ENCODE measurements around the gene MTHFD1L.
"Not testable (repeated sequence)": the region's sequence is repeated elsewhere in the genome, so short reads cannot be mapped to it uniquely, and the experiment has no call there.

Gene MTHFD1L

DNA sequence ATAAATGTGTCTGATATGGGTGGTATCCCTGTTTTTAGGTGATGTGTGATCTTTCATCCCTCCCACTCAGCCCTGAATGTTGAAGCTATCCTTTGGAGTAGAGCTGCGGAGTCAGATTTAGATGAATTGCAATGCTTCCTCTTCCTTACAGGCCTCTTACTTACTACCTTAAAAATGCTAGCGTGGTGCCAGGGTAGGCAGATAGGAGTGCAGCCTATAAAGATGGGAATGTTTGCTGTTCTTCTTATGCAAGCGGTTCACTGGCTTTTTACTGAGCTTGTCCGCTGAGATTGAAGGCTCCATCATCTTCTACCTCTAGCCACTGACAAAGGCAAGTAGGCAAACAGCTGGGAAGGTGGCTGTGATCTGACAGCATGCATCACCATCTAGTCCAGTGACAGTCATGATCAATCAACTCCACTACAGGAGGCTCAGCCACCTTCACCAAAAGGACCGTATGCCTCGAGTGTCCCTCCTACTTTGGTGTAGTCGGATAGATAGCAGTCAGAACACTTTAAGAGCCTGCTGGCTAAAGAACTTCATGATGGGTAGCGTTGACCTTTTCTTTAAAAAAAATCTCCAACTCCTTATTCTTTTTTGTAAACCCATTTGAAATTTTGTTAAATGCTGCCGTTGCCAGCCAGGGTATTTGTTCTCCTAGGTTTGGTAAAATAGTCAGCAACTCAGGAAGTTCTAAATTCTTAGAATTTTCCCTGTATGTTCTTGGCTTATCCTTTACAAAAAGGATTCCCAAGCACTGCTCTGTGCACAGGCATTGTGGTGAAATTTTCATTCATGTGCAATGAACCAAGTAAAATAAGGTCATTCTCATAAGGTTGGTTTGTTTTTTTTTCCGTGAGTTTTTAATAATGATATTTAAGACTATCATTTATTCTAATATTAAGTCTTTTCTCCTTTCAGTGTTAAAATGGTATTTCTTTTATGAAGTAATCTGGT, 169.6 kb downstream of the MTHFD1L start:
- Histone ChIP-seq H3K27me3 (ENCODE audit: control insufficient read depth, insufficient read depth, low read length) (no peaks in the 10 kb centered on the region), H3K9me3 (ENCODE audit: control insufficient read depth, insufficient read depth, low read length) (no peaks in the 10 kb centered on the region), H3K4me1 (ENCODE audit: control insufficient read depth, insufficient read depth, low read length) (0 out of 2 replicates have a peak, but pooled peaks cover 1% of the 10 kb centered on the region), H3K4me3 (ENCODE audit: low read length) (no peak overlapping the region), H3K36me3 (ENCODE audit: control insufficient read depth, insufficient read depth, low read length) (no peaks in the 10 kb centered on the region; the same call in 1 of the 2 replicates), H3K27ac (ENCODE audit: low read length) (no peak overlapping the region)
- no peak for DNase-seq (ENCODE audit: low read depth, low spot score)
- WGBS (ENCODE audit: insufficient coverage, insufficient read length), result no CpG with 5 or more reads among the region's 10 CpGs

DNA sequence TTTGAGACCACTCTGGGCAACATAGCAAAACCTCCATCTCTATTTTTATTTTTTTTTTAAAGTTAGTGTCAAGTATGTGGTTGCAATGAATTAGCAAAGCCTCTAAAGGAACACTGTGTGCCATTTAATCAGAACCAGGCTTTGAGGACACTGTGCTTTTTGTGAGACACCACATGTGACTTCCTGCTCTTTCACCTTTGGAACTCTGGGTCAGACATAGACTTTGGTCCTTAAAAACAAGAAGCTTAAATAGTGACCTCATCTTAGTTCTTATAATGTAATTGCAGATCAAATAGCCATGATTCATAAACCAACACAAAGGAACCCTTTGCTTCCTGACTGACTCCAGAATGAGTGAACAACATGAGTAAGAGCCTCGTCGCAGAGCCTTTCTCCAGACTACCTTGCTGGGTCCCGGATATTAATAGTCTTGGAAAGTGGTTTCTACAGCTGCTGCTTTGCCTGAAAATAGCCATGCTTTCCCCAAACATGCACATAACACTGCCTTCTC, 170.8 kb downstream of the MTHFD1L start:
- not testable (repeated sequence) for H3K9me3 ChIP-seq (ENCODE audit: control insufficient read depth, insufficient read depth, low read length); H3K27me3 ChIP-seq (ENCODE audit: control insufficient read depth, insufficient read depth, low read length); H3K27ac ChIP-seq (ENCODE audit: low read length); H3K36me3 ChIP-seq (ENCODE audit: control insufficient read depth, insufficient read depth, low read length); H3K4me3 ChIP-seq (ENCODE audit: low read length); DNase-seq (ENCODE audit: low read depth, low spot score); H3K4me1 ChIP-seq (ENCODE audit: control insufficient read depth, insufficient read depth, low read length)
- no CpG with 5 or more reads among the region's 3 CpGs for WGBS (ENCODE audit: insufficient coverage, insufficient read length)

DNA sequence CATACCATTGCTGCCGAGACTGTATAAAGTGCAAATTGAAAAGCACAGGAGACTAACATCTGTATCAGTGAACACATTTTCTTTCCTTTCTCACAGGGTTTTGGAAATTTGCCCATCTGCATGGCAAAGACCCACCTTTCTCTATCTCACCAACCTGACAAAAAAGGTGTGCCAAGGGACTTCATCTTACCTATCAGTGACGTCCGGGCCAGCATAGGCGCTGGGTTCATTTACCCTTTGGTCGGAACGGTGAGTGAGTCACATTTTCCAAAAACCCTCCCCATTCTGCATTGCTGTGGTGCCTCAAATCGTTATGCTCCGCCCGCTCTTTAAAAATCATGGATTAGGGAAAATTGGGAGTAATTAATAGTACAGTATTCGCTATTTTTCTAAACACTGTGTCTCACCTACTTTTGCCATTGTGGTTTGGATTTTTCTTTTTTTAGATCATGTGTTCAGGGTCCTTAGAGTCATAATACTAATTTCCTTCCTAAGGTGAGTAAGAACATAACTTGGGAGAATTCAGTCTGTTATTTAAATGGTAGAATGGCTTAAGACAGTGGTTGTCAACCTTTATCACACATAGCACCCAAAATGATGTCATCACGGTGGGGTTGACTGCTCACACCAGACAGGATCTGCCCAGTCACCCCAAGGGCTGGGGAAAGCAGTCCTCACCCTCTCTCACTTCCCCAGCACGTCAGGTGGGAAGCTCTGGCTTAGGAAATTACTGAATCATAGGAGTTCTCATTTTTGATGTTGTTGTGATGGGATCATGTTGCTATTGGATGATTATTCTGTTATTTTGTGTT, 171.6 kb downstream of the MTHFD1L start:
- WGBS (ENCODE audit: insufficient coverage, insufficient read length), result no CpG with 5 or more reads among the region's 12 CpGs
- H3K9me3 ChIP-seq (ENCODE audit: control insufficient read depth, insufficient read depth, low read length), result no peaks in the 10 kb centered on the region
- no peak overlapping the region for H3K4me3 ChIP-seq (ENCODE audit: low read length)
- no peak overlapping the region for H3K27ac ChIP-seq (ENCODE audit: low read length)
- DNase-seq (ENCODE audit: low read depth, low spot score), result no peak
- 0 out of 2 replicates have a peak, but pooled peaks cover 1% of the 10 kb centered on the region for H3K4me1 ChIP-seq (ENCODE audit: control insufficient read depth, insufficient read depth, low read length)
- H3K27me3 ChIP-seq (ENCODE audit: control insufficient read depth, insufficient read depth, low read length), result no peaks in the 10 kb centered on the region
- H3K36me3 ChIP-seq (ENCODE audit: control insufficient read depth, insufficient read depth, low read length), result no peaks in the 10 kb centered on the region; the same call in 1 of the 2 replicates

DNA sequence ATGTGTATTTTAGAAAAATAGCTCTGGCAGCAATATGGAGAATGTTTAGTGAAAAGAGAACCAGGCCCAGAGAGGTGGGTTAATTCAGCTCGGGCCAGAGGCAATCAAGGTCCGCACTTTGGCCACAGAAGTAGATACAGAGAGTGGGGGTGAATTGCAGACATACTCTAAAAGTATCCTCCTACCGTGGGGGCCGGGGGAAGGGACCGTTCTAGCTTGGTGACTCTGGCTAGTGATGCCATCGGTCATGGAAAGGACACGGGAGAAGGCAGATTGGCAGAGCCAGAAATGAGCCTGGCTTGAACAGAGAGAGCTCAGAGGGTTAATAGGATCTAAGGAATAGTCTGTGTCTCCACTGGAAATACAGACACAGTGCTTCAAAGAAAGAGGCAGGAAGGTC, 173.1 kb downstream of the MTHFD1L start:
- H3K9me3 ChIP-seq (ENCODE audit: control insufficient read depth, insufficient read depth, low read length), result no peaks in the 10 kb centered on the region
- H3K27ac ChIP-seq (ENCODE audit: low read length), result no peak overlapping the region
- 0 out of 2 replicates have a peak, but pooled peaks cover 1% of the 10 kb centered on the region for H3K4me1 ChIP-seq (ENCODE audit: control insufficient read depth, insufficient read depth, low read length)
- no peaks in the 10 kb centered on the region; the same call in 1 of the 2 replicates for H3K36me3 ChIP-seq (ENCODE audit: control insufficient read depth, insufficient read depth, low read length)
- H3K4me3 ChIP-seq (ENCODE audit: low read length), result no peak overlapping the region
- no CpG with 5 or more reads among the region's 7 CpGs for WGBS (ENCODE audit: insufficient coverage, insufficient read length)
- H3K27me3 ChIP-seq (ENCODE audit: control insufficient read depth, insufficient read depth, low read length), result no peaks in the 10 kb centered on the region
- no peak for DNase-seq (ENCODE audit: low read depth, low spot score)

DNA sequence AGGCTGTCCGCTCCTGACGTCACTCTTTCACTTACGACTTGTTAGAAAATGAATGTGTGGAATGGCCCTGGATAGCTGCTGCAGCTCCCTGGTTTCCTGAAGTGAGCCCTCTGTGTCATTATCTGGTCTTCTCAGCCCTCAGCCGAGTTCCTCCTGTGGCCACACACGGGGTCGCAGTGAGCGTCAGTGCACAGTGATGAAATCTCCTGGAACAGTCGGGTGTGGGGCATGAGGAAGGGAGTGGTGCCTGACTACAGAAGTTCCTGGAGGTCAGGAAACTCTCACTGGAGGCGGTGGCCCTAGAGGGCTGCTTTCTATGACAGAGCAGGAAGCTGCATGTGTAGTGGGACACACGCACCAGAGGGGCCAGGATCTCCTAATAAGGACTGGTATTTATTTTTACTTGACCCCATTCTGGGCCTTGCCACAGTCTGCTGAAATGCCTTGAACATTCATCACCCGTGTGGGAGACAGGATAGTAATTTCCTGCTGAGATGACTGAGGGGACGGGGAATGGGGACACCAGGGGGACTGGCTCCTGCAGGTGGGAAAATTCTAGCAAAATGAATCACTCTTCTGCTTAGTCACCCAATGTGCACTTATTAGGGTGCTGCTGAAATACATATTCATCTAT, 175.5 kb downstream of the MTHFD1L start:
- WGBS (ENCODE audit: insufficient coverage, insufficient read length), result no CpG with 5 or more reads among the region's 12 CpGs
- not testable (repeated sequence) for H3K4me1 ChIP-seq (ENCODE audit: control insufficient read depth, insufficient read depth, low read length); DNase-seq (ENCODE audit: low read depth, low spot score); H3K9me3 ChIP-seq (ENCODE audit: control insufficient read depth, insufficient read depth, low read length); H3K27me3 ChIP-seq (ENCODE audit: control insufficient read depth, insufficient read depth, low read length); H3K27ac ChIP-seq (ENCODE audit: low read length); H3K36me3 ChIP-seq (ENCODE audit: control insufficient read depth, insufficient read depth, low read length); H3K4me3 ChIP-seq (ENCODE audit: low read length)

DNA sequence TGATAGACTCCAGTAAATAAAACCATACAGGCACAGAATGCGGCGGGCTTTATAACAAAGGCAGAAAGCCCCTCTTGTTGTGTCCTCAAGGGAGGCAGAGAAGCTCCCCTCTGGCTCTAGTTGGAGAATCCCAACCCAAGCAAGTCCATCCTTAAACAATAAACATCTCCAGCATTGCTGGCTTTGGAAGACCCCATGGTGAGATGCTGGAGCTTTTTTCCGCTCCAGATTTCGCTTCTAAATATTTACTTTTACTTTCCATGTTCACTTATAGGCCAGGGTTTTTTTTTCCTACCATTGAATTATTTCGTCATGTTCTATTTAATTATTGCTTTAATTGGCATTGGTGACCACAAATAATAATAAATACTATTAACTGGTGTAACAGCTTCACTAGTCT, 176.2 kb downstream of the MTHFD1L start:
- Histone ChIP-seq H3K4me1 (ENCODE audit: control insufficient read depth, insufficient read depth, low read length) (peaks cover 3% of the 10 kb centered on the region; the same call in 1 of the 2 replicates), H3K9me3 (ENCODE audit: control insufficient read depth, insufficient read depth, low read length) (no peaks in the 10 kb centered on the region), H3K4me3 (ENCODE audit: low read length) (no peak overlapping the region), H3K27me3 (ENCODE audit: control insufficient read depth, insufficient read depth, low read length) (no peaks in the 10 kb centered on the region), H3K36me3 (ENCODE audit: control insufficient read depth, insufficient read depth, low read length) (no peaks in the 10 kb centered on the region), H3K27ac (ENCODE audit: low read length) (no peak overlapping the region)
- DNase-seq (ENCODE audit: low read depth, low spot score), result no peak
- WGBS (ENCODE audit: insufficient coverage, insufficient read length), result no CpG with 5 or more reads among the region's 5 CpGs

DNA sequence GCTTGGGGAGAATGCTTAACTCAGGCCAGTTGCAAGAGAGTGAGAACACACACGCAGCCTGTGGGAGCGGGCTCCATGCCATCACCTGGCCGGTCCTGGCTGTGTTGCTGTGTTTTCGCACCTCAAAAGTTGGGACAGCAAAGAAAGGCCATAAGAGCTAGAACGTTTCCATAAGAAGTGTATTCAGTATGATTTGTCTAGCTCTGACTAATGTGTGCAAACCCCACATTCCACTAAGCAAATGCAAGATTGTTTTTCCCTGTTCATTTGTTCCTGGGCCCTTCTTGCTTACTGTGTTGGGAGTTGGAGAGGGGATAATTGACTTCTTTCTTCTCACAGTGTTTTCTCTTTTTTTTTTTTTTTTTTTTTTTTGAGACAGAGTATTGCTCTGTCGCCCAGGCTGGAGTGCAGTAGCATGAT, 177.4 kb downstream of the MTHFD1L start:
- not testable (repeated sequence) for H3K4me3 ChIP-seq (ENCODE audit: low read length); H3K9me3 ChIP-seq (ENCODE audit: control insufficient read depth, insufficient read depth, low read length); DNase-seq (ENCODE audit: low read depth, low spot score); H3K4me1 ChIP-seq (ENCODE audit: control insufficient read depth, insufficient read depth, low read length); H3K27ac ChIP-seq (ENCODE audit: low read length); H3K27me3 ChIP-seq (ENCODE audit: control insufficient read depth, insufficient read depth, low read length); H3K36me3 ChIP-seq (ENCODE audit: control insufficient read depth, insufficient read depth, low read length)
- WGBS (ENCODE audit: insufficient coverage, insufficient read length), result no CpG with 5 or more reads among the region's 6 CpGs

DNA sequence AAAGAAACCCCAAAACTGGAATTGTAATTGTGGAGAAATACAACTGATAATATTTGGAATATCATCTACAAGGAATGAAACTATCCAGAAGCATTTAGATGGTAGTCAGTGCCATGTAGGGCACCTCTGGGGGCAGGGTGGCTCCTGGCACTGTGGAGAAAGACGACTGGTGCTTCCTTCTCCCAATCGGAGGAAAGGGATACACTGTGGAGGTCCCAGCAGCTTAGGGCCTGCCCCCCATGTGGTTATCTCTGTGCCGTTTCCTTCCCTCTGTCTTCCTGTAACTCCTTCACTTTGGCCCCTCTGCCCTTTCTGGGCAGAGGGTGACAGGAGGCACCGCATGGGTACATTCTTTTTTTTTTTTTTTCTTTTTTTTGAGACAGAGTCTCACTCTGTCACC, 178.4 kb downstream of the MTHFD1L start:
- no peak overlapping the region for H3K27ac ChIP-seq (ENCODE audit: low read length)
- no peaks in the 10 kb centered on the region for H3K9me3 ChIP-seq (ENCODE audit: control insufficient read depth, insufficient read depth, low read length)
- H3K36me3 ChIP-seq (ENCODE audit: control insufficient read depth, insufficient read depth, low read length), result no peaks in the 10 kb centered on the region
- no peak overlapping the region for H3K4me3 ChIP-seq (ENCODE audit: low read length)
- peaks cover 3% of the 10 kb centered on the region; the same call in 1 of the 2 replicates for H3K4me1 ChIP-seq (ENCODE audit: control insufficient read depth, insufficient read depth, low read length)
- no peaks in the 10 kb centered on the region for H3K27me3 ChIP-seq (ENCODE audit: control insufficient read depth, insufficient read depth, low read length)
- WGBS (ENCODE audit: insufficient coverage, insufficient read length), result no CpG with 5 or more reads among the region's 4 CpGs
- DNase-seq (ENCODE audit: low read depth, low spot score), result no peak

DNA sequence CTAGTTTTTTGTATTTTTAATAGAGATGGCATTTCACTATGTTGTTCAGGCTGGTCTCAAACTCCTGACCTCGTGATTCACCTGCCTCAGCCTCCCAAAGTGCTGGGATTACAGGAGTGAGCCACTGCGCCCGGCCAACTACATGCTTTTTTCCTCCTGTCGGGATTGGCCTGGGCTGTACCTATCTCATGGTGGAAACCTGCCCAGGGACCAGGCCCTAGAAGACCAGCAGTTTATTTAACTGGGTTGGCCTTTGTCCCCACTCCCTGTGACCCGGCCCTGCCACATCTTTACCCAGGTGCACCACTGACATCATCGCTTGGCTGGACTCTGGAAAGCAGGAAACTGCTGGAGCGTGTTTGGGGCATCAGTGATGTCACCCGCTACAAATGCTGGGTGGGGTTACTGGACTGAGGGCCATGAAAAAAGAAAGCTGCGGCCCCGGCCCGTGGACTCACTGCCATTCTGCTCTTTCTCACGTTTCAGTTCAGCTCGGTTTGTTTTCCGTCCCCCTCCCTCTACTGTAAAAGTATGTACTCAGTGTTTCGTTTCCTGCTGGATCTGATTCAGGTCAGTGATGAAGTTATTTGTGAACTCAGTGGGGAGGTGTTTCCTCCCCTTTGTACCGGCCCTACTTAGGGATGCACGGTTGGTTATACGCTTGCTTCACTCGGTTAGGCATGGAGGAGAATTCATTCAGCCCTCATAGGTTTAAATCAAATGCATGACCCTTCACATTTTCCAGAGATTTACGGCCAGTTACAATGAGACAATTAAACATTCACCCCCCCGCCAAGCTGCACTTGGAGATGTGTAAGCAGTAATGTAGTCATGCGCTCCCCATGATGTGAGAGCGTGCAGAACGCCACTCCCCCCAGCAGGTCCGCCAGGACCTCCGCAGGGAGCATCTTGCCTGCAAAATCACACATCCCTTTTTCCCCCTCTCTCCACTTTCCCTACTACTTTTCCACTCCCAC, 179.3 kb downstream of the MTHFD1L start:
- H3K27ac ChIP-seq (ENCODE audit: low read length), result no peak overlapping the region
- no peaks in the 10 kb centered on the region for H3K9me3 ChIP-seq (ENCODE audit: control insufficient read depth, insufficient read depth, low read length)
- H3K4me3 ChIP-seq (ENCODE audit: low read length), result no peak overlapping the region
- H3K4me1 ChIP-seq (ENCODE audit: control insufficient read depth, insufficient read depth, low read length), result peaks cover 3% of the 10 kb centered on the region; the same call in 1 of the 2 replicates
- no peak for DNase-seq (ENCODE audit: low read depth, low spot score)
- H3K36me3 ChIP-seq (ENCODE audit: control insufficient read depth, insufficient read depth, low read length), result no peaks in the 10 kb centered on the region
- no CpG with 5 or more reads among the region's 26 CpGs for WGBS (ENCODE audit: insufficient coverage, insufficient read length)
- no peaks in the 10 kb centered on the region for H3K27me3 ChIP-seq (ENCODE audit: control insufficient read depth, insufficient read depth, low read length)
